ENCODE results near the gene AVL9. TPM values are rescaled to one million over a fixed set of nuclear protein-coding genes. Genes with fewer than 3 reads are reported as not detected.

Gene AVL9
- total RNA-seq, 1 experiment from 2014 or later = 36.1 TPM

DNA sequence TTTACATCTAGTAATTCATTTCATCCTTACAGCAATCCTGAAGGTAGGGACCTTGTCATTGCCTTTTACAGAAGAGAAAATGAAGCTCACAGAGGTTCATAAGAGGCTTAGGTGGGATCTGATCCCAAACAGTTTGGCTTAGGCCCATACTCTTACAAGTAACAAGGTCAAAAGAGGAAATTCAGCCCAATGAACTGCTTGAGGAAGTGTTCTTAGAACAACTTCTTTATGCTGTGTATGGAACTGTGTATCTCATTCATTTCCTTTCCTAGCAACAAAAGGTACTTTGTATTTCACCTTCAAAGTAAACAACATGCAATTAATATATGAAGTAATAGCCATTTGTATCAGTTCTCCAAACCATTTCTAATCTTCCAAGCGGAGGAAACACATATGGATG, 79.3 kb downstream of the AVL9 start:
- no peak for DNase-seq (ENCODE audit: low spot score)
- no TSS peak for BruUV-seq (replicated peaks)
- Histone ChIP-seq H3K36me3 (ENCODE audit: insufficient read depth, low read length, poor library complexity, severe bottlenecking) (peaks cover 23% of the 10 kb centered on the region), H3K4me3 (ENCODE audit: low read depth, low read length, poor library complexity, severe bottlenecking) (no peak overlapping the region), H3K9me3 (ENCODE audit: low read depth, low read length, poor library complexity, severe bottlenecking) (no peaks in the 10 kb centered on the region), H3K27ac (ENCODE audit: low read depth, low read length, poor library complexity, severe bottlenecking) (no peak overlapping the region), H3K27me3 (replicated peaks; ENCODE audit: insufficient read depth, low read depth, low read length, poor library complexity) (no peaks in the 10 kb centered on the region), H3K4me1 (ENCODE audit: insufficient read depth, low read length, poor library complexity, severe bottlenecking) (no peaks in the 10 kb centered on the region)
- intact Hi-C loops (cut with micrococcal nuclease; ENCODE audit: unreplicated experiment) = no loop called here
- CTCF ChIA-PET = no interaction called here
- POLR2A ChIA-PET (ENCODE audit: low non-redundant PET) = no interaction called here
- TF ChIP-seq, protein P1, sequence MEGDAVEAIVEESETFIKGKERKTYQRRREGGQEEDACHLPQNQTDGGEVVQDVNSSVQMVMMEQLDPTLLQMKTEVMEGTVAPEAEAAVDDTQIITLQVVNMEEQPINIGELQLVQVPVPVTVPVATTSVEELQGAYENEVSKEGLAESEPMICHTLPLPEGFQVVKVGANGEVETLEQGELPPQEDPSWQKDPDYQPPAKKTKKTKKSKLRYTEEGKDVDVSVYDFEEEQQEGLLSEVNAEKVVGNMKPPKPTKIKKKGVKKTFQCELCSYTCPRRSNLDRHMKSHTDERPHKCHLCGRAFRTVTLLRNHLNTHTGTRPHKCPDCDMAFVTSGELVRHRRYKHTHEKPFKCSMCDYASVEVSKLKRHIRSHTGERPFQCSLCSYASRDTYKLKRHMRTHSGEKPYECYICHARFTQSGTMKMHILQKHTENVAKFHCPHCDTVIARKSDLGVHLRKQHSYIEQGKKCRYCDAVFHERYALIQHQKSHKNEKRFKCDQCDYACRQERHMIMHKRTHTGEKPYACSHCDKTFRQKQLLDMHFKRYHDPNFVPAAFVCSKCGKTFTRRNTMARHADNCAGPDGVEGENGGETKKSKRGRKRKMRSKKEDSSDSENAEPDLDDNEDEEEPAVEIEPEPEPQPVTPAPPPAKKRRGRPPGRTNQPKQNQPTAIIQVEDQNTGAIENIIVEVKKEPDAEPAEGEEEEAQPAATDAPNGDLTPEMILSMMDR (conservative IDR thresholded peaks at IDR 0.05; ENCODE audit: low read depth, low read length) = no peak
- TF ChIP-seq EZH2 (IDR thresholded peaks at IDR 0.05; ENCODE audit: borderline replicate concordance, low read depth, low read length, poor library complexity, severe bottlenecking) = no peak

DNA sequence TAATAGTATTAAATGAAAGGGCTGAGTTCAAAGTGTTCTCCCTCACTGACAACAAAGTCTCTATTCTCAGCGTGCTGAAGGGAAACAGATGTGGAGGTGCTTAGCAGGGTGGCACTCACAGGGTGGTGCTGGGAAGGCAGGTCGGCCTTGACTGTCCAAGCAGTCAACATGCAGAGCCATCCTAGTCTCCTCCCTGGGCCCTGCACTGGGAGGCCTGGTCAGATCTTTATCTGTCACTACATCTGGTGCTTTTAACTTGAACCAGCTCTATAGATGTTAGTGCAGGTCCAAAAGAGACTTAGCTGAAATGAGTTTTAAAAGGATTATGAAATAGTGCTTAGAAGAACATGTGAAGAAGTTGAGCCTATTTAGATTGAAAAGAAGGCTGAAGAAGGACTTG, 82.1 kb downstream of the AVL9 start:
- POLR2A ChIA-PET (ENCODE audit: low non-redundant PET) = no interaction called here
- Histone ChIP-seq H3K4me1 (ENCODE audit: insufficient read depth, low read length, poor library complexity, severe bottlenecking) (no peaks in the 10 kb centered on the region), H3K4me3 (ENCODE audit: low read depth, low read length, poor library complexity, severe bottlenecking) (no peak overlapping the region), H3K27ac (ENCODE audit: low read depth, low read length, poor library complexity, severe bottlenecking) (no peak overlapping the region), H3K9me3 (ENCODE audit: low read depth, low read length, poor library complexity, severe bottlenecking) (no peaks in the 10 kb centered on the region), H3K36me3 (ENCODE audit: insufficient read depth, low read length, poor library complexity, severe bottlenecking) (peaks cover 44% of the 10 kb centered on the region), H3K27me3 (replicated peaks; ENCODE audit: insufficient read depth, low read depth, low read length, poor library complexity) (no peaks in the 10 kb centered on the region)
- CTCF ChIA-PET = no interaction called here
- TF ChIP-seq, protein P1 (conservative IDR thresholded peaks at IDR 0.05; ENCODE audit: low read depth, low read length) = no peak
- TF ChIP-seq EZH2 (IDR thresholded peaks at IDR 0.05; ENCODE audit: borderline replicate concordance, low read depth, low read length, poor library complexity, severe bottlenecking) = no peak
- intact Hi-C loops (cut with micrococcal nuclease; ENCODE audit: unreplicated experiment) = no loop called here
- no peak for DNase-seq (ENCODE audit: low spot score)
- BruUV-seq (replicated peaks) = no TSS peak

DNA sequence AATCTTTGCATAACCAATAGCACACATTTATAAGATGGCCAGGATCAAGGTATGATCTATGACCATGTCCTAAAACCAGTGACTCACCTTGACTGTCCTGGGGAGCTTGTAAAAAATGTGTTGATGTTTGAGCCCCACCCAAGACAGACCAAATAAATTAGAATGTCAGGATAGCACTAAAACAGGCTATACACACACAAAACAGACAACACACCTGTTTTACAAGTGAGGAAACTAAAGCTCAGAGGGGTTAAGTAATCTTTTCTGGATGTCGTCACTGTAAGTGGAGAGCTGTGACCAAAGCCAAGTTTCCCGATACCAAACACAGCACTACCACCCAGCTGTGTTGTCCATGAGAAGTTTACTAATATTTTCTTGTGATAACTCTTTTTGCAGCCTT, 84.5 kb downstream of the AVL9 start:
- DNase-seq (ENCODE audit: low spot score) = no peak
- Histone ChIP-seq H3K27ac (ENCODE audit: low read depth, low read length, poor library complexity, severe bottlenecking) (no peak overlapping the region), H3K27me3 (replicated peaks; ENCODE audit: insufficient read depth, low read depth, low read length, poor library complexity) (no peaks in the 10 kb centered on the region), H3K4me3 (ENCODE audit: low read depth, low read length, poor library complexity, severe bottlenecking) (no peak overlapping the region), H3K4me1 (ENCODE audit: insufficient read depth, low read length, poor library complexity, severe bottlenecking) (no peaks in the 10 kb centered on the region), H3K36me3 (ENCODE audit: insufficient read depth, low read length, poor library complexity, severe bottlenecking) (peaks cover 55% of the 10 kb centered on the region), H3K9me3 (ENCODE audit: low read depth, low read length, poor library complexity, severe bottlenecking) (no peaks in the 10 kb centered on the region)
- ChIA-PET POLR2A (ENCODE audit: low non-redundant PET) (no interaction called here), CTCF (no interaction called here)
- intact Hi-C loops (cut with micrococcal nuclease; ENCODE audit: unreplicated experiment) = loop anchor here (10.0 kb wide), 1 partner anchor 85 kb away; the partner anchor contains the start of genes AVL9 and LSM5
- BruUV-seq (replicated peaks) = no TSS peak
- TF ChIP-seq, protein P1 (conservative IDR thresholded peaks at IDR 0.05; ENCODE audit: low read depth, low read length) = no peak
- TF ChIP-seq EZH2 (IDR thresholded peaks at IDR 0.05; ENCODE audit: borderline replicate concordance, low read depth, low read length, poor library complexity, severe bottlenecking) = no peak
